PFSK-1 (cell line): ENCODE results near the gene PCSK2.

Experiments used
- FOXP2 ChIP-seq: optimal IDR thresholded peaks from 2 replicates; pipeline ENCODE3; 2011; ENCODE audit warnings: borderline replicate concordance, control low read depth, inconsistent platforms; ENCODE audit not compliant: insufficient read depth; ENCODE audit errors: extremely low read length, extremely low read depth
- POLR2AphosphoS5 ChIP-seq: IDR thresholded peaks from 2 replicates; pipeline ENCODE4 v1.6.1; 2012; ENCODE audit warnings: low read depth, mild to moderate bottlenecking, control low read depth, low read length, moderate library complexity
- SIN3A ChIP-seq: IDR thresholded peaks from 2 replicates; pipeline ENCODE4 v1.6.1; 2012; ENCODE audit warnings: mild to moderate bottlenecking, low read length, moderate library complexity, borderline replicate concordance; ENCODE audit not compliant: insufficient read depth
- TAF1 ChIP-seq: IDR thresholded peaks from 2 replicates; pipeline ENCODE4 v1.6.1; 2012; ENCODE audit warnings: low read length, control low read depth, borderline replicate concordance; ENCODE audit not compliant: insufficient read depth
- TF ChIP-seq, protein P1 (sequence below), 2 experiments: IDR thresholded peaks; 2 replicates each; pipeline versions ENCODE4 v1.6.1 to v1.8.0; 2011 to 2012; ENCODE audit warnings: low read depth in 2 of 2, low read length in 2 of 2, control low read depth in 1 of 2, inconsistent platforms in 1 of 2, mild to moderate bottlenecking in 1 of 2, moderate library complexity in 1 of 2; ENCODE audit not compliant: insufficient read depth in 1 of 2

PCSK2 gene

DNA sequence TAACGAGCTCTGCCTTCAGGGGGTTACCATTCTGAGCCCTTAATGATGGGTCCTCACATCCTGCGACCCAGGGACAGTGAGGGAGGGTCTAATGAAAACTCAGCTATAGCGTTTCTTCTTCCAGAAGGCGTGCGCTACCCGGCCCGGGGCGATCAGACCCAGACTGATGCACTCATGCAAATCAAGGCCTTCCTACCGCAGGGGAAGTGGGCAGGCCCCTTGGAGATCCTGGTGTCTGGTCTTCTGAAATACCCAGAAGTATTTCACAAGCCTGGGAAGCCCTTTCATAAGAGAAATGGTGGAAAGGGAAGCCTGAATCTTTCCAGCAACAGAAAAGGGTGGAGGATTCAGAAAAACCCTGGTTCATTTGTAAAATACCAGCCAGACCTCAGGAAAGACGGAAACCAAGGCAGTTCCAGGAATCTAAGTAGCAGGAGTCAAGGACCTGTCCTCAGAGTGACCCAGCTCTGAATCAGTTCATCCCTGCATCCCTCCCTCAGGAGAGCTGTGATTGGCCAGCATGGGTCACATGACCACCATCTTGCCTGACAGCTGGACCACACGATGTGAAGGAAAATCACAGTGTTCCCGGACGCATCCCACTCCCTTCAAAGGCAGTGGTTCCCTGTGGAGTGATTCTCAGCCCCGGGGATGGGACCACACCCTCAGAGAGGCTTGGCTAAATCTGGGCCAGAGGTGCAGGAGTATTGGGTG, 291.7 kb downstream of the PCSK2 start:
- TF ChIP-seq FOXP2 (no peak), SIN3A (no peak), TAF1 (no peak), POLR2AphosphoS5 (no peak)
- TF ChIP-seq, protein P1, sequence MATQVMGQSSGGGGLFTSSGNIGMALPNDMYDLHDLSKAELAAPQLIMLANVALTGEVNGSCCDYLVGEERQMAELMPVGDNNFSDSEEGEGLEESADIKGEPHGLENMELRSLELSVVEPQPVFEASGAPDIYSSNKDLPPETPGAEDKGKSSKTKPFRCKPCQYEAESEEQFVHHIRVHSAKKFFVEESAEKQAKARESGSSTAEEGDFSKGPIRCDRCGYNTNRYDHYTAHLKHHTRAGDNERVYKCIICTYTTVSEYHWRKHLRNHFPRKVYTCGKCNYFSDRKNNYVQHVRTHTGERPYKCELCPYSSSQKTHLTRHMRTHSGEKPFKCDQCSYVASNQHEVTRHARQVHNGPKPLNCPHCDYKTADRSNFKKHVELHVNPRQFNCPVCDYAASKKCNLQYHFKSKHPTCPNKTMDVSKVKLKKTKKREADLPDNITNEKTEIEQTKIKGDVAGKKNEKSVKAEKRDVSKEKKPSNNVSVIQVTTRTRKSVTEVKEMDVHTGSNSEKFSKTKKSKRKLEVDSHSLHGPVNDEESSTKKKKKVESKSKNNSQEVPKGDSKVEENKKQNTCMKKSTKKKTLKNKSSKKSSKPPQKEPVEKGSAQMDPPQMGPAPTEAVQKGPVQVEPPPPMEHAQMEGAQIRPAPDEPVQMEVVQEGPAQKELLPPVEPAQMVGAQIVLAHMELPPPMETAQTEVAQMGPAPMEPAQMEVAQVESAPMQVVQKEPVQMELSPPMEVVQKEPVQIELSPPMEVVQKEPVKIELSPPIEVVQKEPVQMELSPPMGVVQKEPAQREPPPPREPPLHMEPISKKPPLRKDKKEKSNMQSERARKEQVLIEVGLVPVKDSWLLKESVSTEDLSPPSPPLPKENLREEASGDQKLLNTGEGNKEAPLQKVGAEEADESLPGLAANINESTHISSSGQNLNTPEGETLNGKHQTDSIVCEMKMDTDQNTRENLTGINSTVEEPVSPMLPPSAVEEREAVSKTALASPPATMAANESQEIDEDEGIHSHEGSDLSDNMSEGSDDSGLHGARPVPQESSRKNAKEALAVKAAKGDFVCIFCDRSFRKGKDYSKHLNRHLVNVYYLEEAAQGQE (IDR thresholded peaks at IDR 0.05; ENCODE audit: insufficient read depth in 1 of 2, low read depth in 2 of 2, low read length in 2 of 2) = no peak

DNA sequence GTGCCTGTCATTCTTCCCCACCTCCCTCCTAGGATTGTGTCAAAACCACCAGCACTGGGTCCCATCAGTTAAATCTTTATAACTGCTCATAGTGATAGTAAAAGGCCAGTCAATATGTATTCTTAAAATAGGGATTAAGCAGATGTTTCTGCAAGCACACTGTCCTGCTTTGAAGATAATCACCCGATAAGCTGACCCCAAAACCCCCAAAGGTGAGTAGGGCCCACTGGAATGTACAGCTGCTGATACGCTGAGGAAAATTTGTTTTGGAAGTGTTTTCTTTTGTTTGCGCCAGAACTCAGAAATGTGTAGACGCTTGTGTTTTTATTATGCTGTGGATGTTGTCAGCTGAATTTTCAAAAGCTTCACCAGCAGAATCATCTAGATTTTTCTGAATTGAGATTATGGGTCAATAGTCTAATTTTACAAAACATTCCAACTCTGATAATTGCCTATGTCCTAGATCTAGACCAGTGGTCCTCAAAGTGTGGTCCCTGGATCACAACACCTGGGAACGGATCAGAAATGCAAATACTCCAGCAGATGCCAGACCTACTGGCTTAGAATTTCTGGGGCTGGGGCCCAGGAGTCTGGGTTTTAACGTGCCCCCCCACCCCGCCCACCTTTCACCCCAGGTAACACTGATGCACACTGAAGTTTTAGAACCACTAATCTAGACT, 292.9 kb downstream of the PCSK2 start:
- TF ChIP-seq FOXP2 (no peak), SIN3A (no peak), POLR2AphosphoS5 (no peak), TAF1 (no peak)
- TF ChIP-seq, protein P1 (IDR thresholded peaks at IDR 0.05; ENCODE audit: insufficient read depth in 1 of 2, low read depth in 2 of 2, low read length in 2 of 2) = no peak

DNA sequence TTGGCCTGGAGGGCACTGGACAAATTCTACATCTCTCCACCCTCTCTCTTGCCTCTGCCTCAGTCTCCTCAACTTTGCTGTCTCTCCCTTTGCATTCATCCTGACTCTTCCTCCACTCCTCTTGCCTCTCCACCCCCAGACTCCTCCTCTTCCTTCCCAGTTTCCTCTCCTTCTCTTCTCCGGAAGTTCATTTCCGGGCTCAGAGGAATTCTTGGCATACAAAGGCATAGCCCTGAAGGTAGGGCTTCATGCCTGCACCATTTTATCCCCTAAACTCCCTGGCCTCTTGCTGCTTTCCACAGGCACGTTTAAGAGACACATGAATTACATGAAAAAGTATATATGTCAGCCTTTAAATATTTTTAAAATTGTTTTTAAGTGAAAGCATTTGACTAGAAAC, 293.7 kb downstream of the PCSK2 start:
- TF ChIP-seq POLR2AphosphoS5 (no peak), FOXP2 (no peak), SIN3A (no peak), TAF1 (no peak)
- TF ChIP-seq, protein P1 (IDR thresholded peaks at IDR 0.05; ENCODE audit: insufficient read depth in 1 of 2, low read depth in 2 of 2, low read length in 2 of 2) = no peak

DNA sequence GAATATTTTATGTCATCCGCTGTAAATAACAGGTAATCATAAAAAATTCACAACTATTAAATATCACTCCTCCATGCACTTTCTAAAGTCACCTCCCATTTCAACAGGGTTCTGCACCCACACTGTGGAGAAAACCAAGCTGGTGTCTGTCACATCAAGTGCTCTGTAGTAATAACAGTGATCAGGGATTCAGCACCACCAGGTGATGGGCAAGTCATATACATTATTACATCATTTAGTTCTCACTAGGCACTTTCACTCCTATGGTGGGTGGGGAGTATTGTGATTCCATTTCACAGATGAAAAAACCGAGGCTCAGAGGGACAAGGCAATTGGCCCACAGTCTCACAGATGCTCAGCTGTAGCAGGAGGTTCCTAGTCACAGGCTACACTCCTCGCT, 295.7 kb downstream of the PCSK2 start:
- TF ChIP-seq, protein P1 (IDR thresholded peaks at IDR 0.05; ENCODE audit: insufficient read depth in 1 of 2, low read depth in 2 of 2, low read length in 2 of 2) = no peak
- no peak for TF ChIP-seq POLR2AphosphoS5
- TF ChIP-seq FOXP2 = no peak
- no peak for TF ChIP-seq TAF1
- TF ChIP-seq SIN3A = no peak
